ENCODE data around the gene CAB39. TPM values are rescaled to one million over a fixed set of nuclear protein-coding genes. Genes with fewer than 3 reads are reported as not detected.

CAB39 gene
- total RNA-seq, 4 donors from 2014 or later = 88.5 to 115 (median 108) TPM

DNA sequence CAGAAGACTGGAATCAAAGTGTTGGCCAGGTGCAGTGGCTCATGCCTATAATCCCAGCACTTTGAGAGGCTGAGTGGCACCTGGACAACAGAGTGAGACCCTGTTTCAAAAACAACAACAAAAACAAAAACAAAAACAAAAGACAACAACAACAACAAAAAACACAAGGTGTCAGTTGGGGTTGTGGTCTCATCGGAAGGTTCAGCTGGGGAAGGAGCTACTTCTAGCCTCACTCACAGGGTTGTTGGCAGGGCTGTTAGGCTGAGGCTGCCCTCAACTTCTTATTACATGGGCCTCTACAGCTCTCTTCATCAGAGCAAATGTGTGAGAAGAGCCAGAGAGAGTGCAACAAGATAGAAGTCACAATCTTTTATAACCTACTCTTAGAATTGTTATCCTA, 34.6 kb upstream of the CAB39 start:
- Histone ChIP-seq H3K4me3 (no peak overlapping the region), H3K27ac (no peak overlapping the region), H3K9me3 (peaks cover 0 to 16% (median 0%) of the 10 kb centered on the region in 3 donors), H3K4me1 (no peaks in the 10 kb centered on the region), H3K27me3 (no peaks in the 10 kb centered on the region), H3K36me3 (no peaks in the 10 kb centered on the region)
- 100% methylated on average over 1 of the region's 1 CpG; no CpG with 5 or more reads in 1 of the 2 donors for WGBS, 2 donors (ENCODE audit: low coverage in 1 of 2)
- TF ChIP-seq, protein P1, sequence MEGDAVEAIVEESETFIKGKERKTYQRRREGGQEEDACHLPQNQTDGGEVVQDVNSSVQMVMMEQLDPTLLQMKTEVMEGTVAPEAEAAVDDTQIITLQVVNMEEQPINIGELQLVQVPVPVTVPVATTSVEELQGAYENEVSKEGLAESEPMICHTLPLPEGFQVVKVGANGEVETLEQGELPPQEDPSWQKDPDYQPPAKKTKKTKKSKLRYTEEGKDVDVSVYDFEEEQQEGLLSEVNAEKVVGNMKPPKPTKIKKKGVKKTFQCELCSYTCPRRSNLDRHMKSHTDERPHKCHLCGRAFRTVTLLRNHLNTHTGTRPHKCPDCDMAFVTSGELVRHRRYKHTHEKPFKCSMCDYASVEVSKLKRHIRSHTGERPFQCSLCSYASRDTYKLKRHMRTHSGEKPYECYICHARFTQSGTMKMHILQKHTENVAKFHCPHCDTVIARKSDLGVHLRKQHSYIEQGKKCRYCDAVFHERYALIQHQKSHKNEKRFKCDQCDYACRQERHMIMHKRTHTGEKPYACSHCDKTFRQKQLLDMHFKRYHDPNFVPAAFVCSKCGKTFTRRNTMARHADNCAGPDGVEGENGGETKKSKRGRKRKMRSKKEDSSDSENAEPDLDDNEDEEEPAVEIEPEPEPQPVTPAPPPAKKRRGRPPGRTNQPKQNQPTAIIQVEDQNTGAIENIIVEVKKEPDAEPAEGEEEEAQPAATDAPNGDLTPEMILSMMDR (IDR thresholded peaks at IDR 0.05) = no peak
- TF ChIP-seq POLR2A (IDR thresholded peaks at IDR 0.05) (no peak), POLR2AphosphoS5 (IDR thresholded peaks at IDR 0.05) (no peak)
- ATAC-seq = no peak

DNA sequence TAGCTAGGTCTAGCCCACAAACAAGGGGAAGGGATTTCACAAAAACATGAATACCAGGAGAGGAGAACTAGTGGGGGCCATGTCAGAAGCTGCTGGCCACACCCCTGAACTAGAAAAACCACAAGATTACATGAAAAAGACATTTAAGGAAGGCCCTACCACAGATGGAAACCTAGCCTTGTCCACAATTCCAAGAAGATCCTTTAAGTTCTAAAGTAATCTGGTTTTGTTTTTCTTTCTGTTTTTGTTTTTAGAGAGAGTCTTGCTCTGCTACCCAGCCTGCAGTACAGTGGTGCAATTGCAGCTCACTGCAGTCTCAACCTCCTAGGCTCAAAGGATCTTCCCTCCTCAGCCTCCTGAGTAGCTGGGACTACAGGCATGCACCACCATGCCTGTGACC, 34.2 kb upstream of the CAB39 start:
- Histone ChIP-seq H3K36me3 (no peaks in the 10 kb centered on the region), H3K4me3 (no peak overlapping the region), H3K27me3 (no peaks in the 10 kb centered on the region), H3K9me3 (peaks cover 0 to 16% (median 0%) of the 10 kb centered on the region in 3 donors), H3K27ac (no peak overlapping the region), H3K4me1 (no peaks in the 10 kb centered on the region)
- no peak for ATAC-seq
- TF ChIP-seq, protein P1 (IDR thresholded peaks at IDR 0.05) = no peak
- TF ChIP-seq EP300 (IDR thresholded peaks at IDR 0.05) (no peak), POLR2A (IDR thresholded peaks at IDR 0.05) (no peak), POLR2AphosphoS5 (IDR thresholded peaks at IDR 0.05) (no peak)

DNA sequence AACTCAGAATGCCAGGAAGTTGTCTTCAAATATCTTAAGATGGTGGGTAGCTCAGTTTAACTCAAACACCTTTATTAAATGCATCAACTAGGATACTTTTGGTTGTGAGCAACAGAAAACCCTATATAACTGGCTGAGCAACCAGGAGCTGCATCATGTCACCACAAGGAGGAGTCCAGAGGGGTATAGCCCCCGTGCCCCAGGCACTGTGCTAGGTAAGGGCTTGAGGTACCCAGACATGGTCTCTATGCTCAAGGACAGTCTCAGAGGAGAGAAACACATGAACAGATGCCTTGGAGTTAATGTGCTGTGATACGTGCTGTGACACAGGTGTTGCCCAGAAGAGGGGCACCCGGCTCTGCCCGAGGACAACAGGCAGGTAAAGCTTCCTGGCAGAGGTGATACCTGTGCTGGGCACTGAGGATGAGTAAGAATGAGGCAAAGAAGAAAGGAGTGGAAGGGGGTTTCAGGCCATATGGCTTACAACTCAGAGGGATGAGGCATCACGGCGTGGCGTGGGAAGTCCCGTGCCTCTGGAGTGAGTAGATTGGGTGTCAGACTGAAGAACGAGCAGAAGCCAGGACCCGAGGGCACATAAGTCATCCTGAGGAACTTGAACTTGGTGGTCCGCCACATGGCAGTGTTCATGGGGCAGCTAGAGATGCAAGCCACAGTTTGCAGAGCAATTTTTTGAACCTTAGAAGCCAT, 32.0 kb upstream of the CAB39 start:
- H3K4me3 ChIP-seq = no peak overlapping the region
- no peak overlapping the region for H3K27ac ChIP-seq
- no peaks in the 10 kb centered on the region for H3K36me3 ChIP-seq
- no peak for ATAC-seq
- 70 to 83% methylated on average over 8 to 10 of the region's 11 CpGs for WGBS, 2 donors (ENCODE audit: low coverage in 1 of 2)
- peaks cover 0 to 16% (median 0%) of the 10 kb centered on the region in 3 donors for H3K9me3 ChIP-seq
- H3K4me1 ChIP-seq = no peaks in the 10 kb centered on the region
- TF ChIP-seq POLR2AphosphoS5 (IDR thresholded peaks at IDR 0.05) (no peak), EP300 (IDR thresholded peaks at IDR 0.05) (no peak), POLR2A (IDR thresholded peaks at IDR 0.05) (no peak)
- TF ChIP-seq, protein P1 (IDR thresholded peaks at IDR 0.05) = no peak
- no peaks in the 10 kb centered on the region for H3K27me3 ChIP-seq

DNA sequence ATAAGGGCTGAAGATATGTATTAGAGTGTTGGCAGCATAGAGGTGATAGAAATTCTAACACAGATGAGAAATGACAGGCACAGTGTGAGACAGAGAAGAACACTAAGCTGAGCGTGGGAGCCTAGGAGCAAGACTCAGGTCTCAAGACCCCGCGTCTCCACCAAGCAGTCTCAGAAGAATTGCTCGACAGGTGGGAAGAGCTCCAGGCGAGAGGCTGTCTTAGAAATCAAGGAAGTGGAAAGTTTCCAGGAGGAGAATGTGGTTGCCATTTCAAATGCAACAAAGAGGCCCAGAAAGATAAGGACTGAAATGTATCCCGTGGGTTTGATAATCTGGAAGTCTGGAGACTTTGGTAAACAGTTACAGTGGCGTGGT, 31.5 kb upstream of the CAB39 start:
- H3K4me1 ChIP-seq = no peaks in the 10 kb centered on the region
- ATAC-seq = no peak
- WGBS, 2 donors (ENCODE audit: low coverage in 1 of 2) = 38 to 73% methylated on average over 7 of the region's 7 CpGs

More for the DNA sequence above, 31.5 kb upstream of the CAB39 start:
- no peak overlapping the region for H3K27ac ChIP-seq
- no peak overlapping the region for H3K4me3 ChIP-seq
- no peak for TF ChIP-seq EP300 (IDR thresholded peaks at IDR 0.05)
- TF ChIP-seq, protein P1 (IDR thresholded peaks at IDR 0.05) = no peak
- TF ChIP-seq POLR2AphosphoS5 (IDR thresholded peaks at IDR 0.05) = no peak
- TF ChIP-seq POLR2A (IDR thresholded peaks at IDR 0.05) = no peak
- H3K9me3 ChIP-seq = peaks cover 0 to 16% (median 0%) of the 10 kb centered on the region in 3 donors
- H3K36me3 ChIP-seq = no peaks in the 10 kb centered on the region
- H3K27me3 ChIP-seq = no peaks in the 10 kb centered on the region
